Endodermal cell (in vitro differentiated cells): Measurements from ENCODE around the gene PITPNC1. TPM values are rescaled to one million over a fixed set of nuclear protein-coding genes. Genes with fewer than 3 reads are reported as not detected.

Experiments
- DNase-seq: peaks from one replicate; pipeline ENCODE4 v3.0.0-alpha.2; 2017
- H3K27ac ChIP-seq: 2 replicates; pipeline ENCODE4 v1.5.1; 2013; ENCODE audit warnings: mild to moderate bottlenecking, low read depth, low read length, moderate library complexity
- H3K27me3 ChIP-seq: 2 replicates; pipeline ENCODE4 v1.6.1; 2013; ENCODE audit warnings: mild to moderate bottlenecking, low read length, moderate library complexity; ENCODE audit not compliant: insufficient read depth, control insufficient read depth, poor library complexity, severe bottlenecking
- H3K36me3 ChIP-seq: 2 replicates; pipeline ENCODE4 v1.7.0; 2013; ENCODE audit warnings: mild to moderate bottlenecking, low read length, moderate library complexity; ENCODE audit not compliant: control insufficient read depth, insufficient read depth
- H3K4me1 ChIP-seq: one replicate; pipeline ENCODE4 v1.7.0; 2013; ENCODE audit warnings: low read length; ENCODE audit not compliant: control insufficient read depth, insufficient read depth
- H3K4me3 ChIP-seq: 2 replicates; pipeline ENCODE4 v1.5.1; 2013; ENCODE audit warnings: mild to moderate bottlenecking, low read length, moderate library complexity
- H3K9ac ChIP-seq: 2 replicates; pipeline ENCODE4 v1.6.1; 2013; ENCODE audit warnings: mild to moderate bottlenecking, low read length, moderate library complexity; ENCODE audit not compliant: poor library complexity, severe bottlenecking; ENCODE audit errors: extremely low read depth
- H3K9me3 ChIP-seq: 2 replicates; pipeline ENCODE4 v1.6.1; 2013; ENCODE audit warnings: mild to moderate bottlenecking, low read length, moderate library complexity; ENCODE audit not compliant: control insufficient read depth
- H3K27ac Mint-ChIP-seq: 2 replicates; pipeline ENCODE4 v1.8.0; 2020; ENCODE audit warnings: mixed read lengths
- H3K27me3 Mint-ChIP-seq: 2 replicates; pipeline ENCODE4 v1.8.0; 2021; ENCODE audit warnings: mild to moderate bottlenecking, mixed read lengths; ENCODE audit not compliant: insufficient read depth
- H3K36me3 Mint-ChIP-seq: 2 replicates; pipeline ENCODE4 v1.8.0; 2020; ENCODE audit warnings: low read depth, mixed read lengths
- H3K4me1 Mint-ChIP-seq: 2 replicates; pipeline ENCODE4 v1.8.0; 2020; ENCODE audit warnings: mixed read lengths
- H3K4me3 Mint-ChIP-seq: 2 replicates; pipeline ENCODE4 v1.8.0; 2020; ENCODE audit warnings: mild to moderate bottlenecking, moderate library complexity, mixed read lengths
- H3K9me3 Mint-ChIP-seq: 2 replicates; pipeline ENCODE4 v1.8.0; 2020; ENCODE audit warnings: mild to moderate bottlenecking, mixed read lengths
- WGBS, 2 experiments: methylation state at CpG; one replicate each; pipeline versions ENCODE4 v1.1.5 to v1.1.7; 2013; ENCODE audit warnings: missing lambda C conversion rate in 2 of 2, mixed read lengths in 1 of 2; ENCODE audit not compliant: insufficient coverage in 1 of 2, insufficient read length in 1 of 2; 5-methylcytosine and 5-hydroxymethylcytosine counted together
- total RNA-seq, 2 donors: library from RNA; stranded (reverse); fragmentation: NEBNext Ultra II Directional in 1 of 2; extraction: Animal tissue kit (Norgen Biotek cat#: 25700) in 1 of 2; gene quantifications; 2 replicates in 1 of 2; 3 replicates in 1 of 2; pipeline ENCODE4 v1.2.1, GENCODE V29; 2021
- TF ChIP-seq, protein P1 (sequence below): fragments of 200-600 bp; sonication (generic); conservative IDR thresholded peaks from 2 replicates; pipeline ENCODE4 v1.5.0; 2021; ENCODE audit warnings: antibody characterized with exemption, mild to moderate bottlenecking

The PITPNC1 gene
- total RNA-seq, 2 donors from 2014 or later: 28.9 to 36.4 TPM

- TF ChIP-seq, protein P1, sequence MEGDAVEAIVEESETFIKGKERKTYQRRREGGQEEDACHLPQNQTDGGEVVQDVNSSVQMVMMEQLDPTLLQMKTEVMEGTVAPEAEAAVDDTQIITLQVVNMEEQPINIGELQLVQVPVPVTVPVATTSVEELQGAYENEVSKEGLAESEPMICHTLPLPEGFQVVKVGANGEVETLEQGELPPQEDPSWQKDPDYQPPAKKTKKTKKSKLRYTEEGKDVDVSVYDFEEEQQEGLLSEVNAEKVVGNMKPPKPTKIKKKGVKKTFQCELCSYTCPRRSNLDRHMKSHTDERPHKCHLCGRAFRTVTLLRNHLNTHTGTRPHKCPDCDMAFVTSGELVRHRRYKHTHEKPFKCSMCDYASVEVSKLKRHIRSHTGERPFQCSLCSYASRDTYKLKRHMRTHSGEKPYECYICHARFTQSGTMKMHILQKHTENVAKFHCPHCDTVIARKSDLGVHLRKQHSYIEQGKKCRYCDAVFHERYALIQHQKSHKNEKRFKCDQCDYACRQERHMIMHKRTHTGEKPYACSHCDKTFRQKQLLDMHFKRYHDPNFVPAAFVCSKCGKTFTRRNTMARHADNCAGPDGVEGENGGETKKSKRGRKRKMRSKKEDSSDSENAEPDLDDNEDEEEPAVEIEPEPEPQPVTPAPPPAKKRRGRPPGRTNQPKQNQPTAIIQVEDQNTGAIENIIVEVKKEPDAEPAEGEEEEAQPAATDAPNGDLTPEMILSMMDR: no peak
- Histone ChIP-seq H3K27ac (no peak overlapping the region), H3K9me3 (peaks cover 11% of the 10 kb centered on the region), H3K27me3 (no peaks in the 10 kb centered on the region), H3K9ac (no peak overlapping the region), H3K4me3 (no peak overlapping the region), H3K4me1 (no peaks in the 10 kb centered on the region), H3K36me3 (peaks cover 19% of the 10 kb centered on the region)
- Mint-ChIP-seq H3K36me3 (peaks cover 20% of the 10 kb centered on the region), H3K27me3 (no peaks in the 10 kb centered on the region), H3K4me3 (no peak overlapping the region), H3K4me1 (peaks cover 8% of the 10 kb centered on the region), H3K27ac (no peak overlapping the region), H3K9me3 (no peaks in the 10 kb centered on the region)
- DNase-seq: no peak
These were observed 316.7 kb downstream of the PITPNC1 start for GRCh38 chr17:67693811-67694210.

- H3K27ac ChIP-seq: no peak overlapping the region
- 94 to 96% methylated on average over 2 to 3 of the region's 3 CpGs for WGBS, 2 experiments
These were observed 319.3 kb downstream of the PITPNC1 start for GRCh38 chr17:67696347-67696746.

GRCh38 chr17:67696853-67697498 is 319.9 kb downstream of the PITPNC1 start:
- Mint-ChIP-seq H3K36me3 (peaks cover 20% of the 10 kb centered on the region), H3K9me3 (no peaks in the 10 kb centered on the region), H3K27me3 (no peaks in the 10 kb centered on the region), H3K4me3 (no peak overlapping the region), H3K27ac (no peak overlapping the region), H3K4me1 (peaks cover 9% of the 10 kb centered on the region)
- H3K4me1 ChIP-seq: no peaks in the 10 kb centered on the region
- DNase-seq: no peak
- WGBS, 2 experiments: 100% methylated on average over 3 of the region's 4 CpGs; no CpG with 5 or more reads in 1 of the 2 experiments
- H3K9ac ChIP-seq: no peak overlapping the region
- no peak overlapping the region for H3K27ac ChIP-seq
- H3K27me3 ChIP-seq: no peaks in the 10 kb centered on the region
- H3K4me3 ChIP-seq: no peak overlapping the region
- H3K36me3 ChIP-seq: peaks cover 19% of the 10 kb centered on the region
- peaks cover 11% of the 10 kb centered on the region for H3K9me3 ChIP-seq
- TF ChIP-seq, protein P1: no peak

More at GRCh38 chr17:67696347-67696746, 319.3 kb downstream of the PITPNC1 start:
- Mint-ChIP-seq H3K36me3 (peaks cover 20% of the 10 kb centered on the region), H3K9me3 (no peaks in the 10 kb centered on the region), H3K4me3 (no peak overlapping the region), H3K4me1 (peaks cover 8% of the 10 kb centered on the region), H3K27me3 (no peaks in the 10 kb centered on the region), H3K27ac (no peak overlapping the region)
- Histone ChIP-seq H3K27me3 (no peaks in the 10 kb centered on the region), H3K36me3 (peaks cover 19% of the 10 kb centered on the region), H3K4me3 (no peak overlapping the region), H3K4me1 (no peaks in the 10 kb centered on the region), H3K9ac (no peak overlapping the region), H3K9me3 (peaks cover 11% of the 10 kb centered on the region)
- no peak for DNase-seq
- TF ChIP-seq, protein P1: no peak
